OCI-LY7 (cell line): ENCODE measurements around the gene CCHCR1.

ENCODE experiments used
- EZH2phosphoT487 ChIP-seq: fragments of 200-600 bp; sonication (generic); IDR thresholded peaks from 2 replicates; pipeline ENCODE4 v1.6.1; 2018; ENCODE audit warnings: low read depth, borderline replicate concordance, mild to moderate bottlenecking, mixed run types, antibody characterized with exemption, low read length, moderate library complexity, mixed read lengths
- TF ChIP-seq, protein P1 (sequence below): fragments of 200-600 bp; sonication (generic); conservative IDR thresholded peaks from 2 replicates; pipeline ENCODE4 v1.5.1; 2014; ENCODE audit warnings: mild to moderate bottlenecking, antibody characterized with exemption, low read length, moderate library complexity, mixed read lengths

GRCh38 chr6:31112478-31112877, 45.1 kb downstream of the CCHCR1 start, which contains the start of gene C6orf15:
- TF ChIP-seq, protein P1, sequence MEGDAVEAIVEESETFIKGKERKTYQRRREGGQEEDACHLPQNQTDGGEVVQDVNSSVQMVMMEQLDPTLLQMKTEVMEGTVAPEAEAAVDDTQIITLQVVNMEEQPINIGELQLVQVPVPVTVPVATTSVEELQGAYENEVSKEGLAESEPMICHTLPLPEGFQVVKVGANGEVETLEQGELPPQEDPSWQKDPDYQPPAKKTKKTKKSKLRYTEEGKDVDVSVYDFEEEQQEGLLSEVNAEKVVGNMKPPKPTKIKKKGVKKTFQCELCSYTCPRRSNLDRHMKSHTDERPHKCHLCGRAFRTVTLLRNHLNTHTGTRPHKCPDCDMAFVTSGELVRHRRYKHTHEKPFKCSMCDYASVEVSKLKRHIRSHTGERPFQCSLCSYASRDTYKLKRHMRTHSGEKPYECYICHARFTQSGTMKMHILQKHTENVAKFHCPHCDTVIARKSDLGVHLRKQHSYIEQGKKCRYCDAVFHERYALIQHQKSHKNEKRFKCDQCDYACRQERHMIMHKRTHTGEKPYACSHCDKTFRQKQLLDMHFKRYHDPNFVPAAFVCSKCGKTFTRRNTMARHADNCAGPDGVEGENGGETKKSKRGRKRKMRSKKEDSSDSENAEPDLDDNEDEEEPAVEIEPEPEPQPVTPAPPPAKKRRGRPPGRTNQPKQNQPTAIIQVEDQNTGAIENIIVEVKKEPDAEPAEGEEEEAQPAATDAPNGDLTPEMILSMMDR: no peak
- no peak for TF ChIP-seq EZH2phosphoT487
